ENCODE data around the gene PRSS33. TPM values are rescaled to one million over a fixed set of nuclear protein-coding genes. Genes with fewer than 3 reads are reported as not detected.

The PRSS33 gene
- total RNA-seq, 1 experiment from 2014 or later: not detected

GRCh38 chr16:2821487-2822157 lies 34.3 kb upstream of the PRSS33 start:
- DNase-seq (ENCODE audit: low read depth): no peak

GRCh38 chr16:2820836-2821486 lies 33.6 kb upstream of the PRSS33 start:
- no peak for DNase-seq (ENCODE audit: low read depth)

- no peak for DNase-seq (ENCODE audit: low read depth)
Measured at GRCh38 chr16:2819939-2820835, 32.8 kb upstream of the PRSS33 start.

GRCh38 chr16:2819179-2819938 lies 32.0 kb upstream of the PRSS33 start:
- no peak for DNase-seq (ENCODE audit: low read depth)

- DNase-seq (ENCODE audit: low read depth): no peak
Measured at GRCh38 chr16:2818272-2818876, 31.0 kb upstream of the PRSS33 start.

GRCh38 chr16:2817340-2818271 lies 30.2 kb upstream of the PRSS33 start:
- DNase-seq (ENCODE audit: low read depth): no peak

- DNase-seq (ENCODE audit: low read depth): no peak
Measured at GRCh38 chr16:2816751-2817339, 29.5 kb upstream of the PRSS33 start, which contains the start of gene PRSS21. Gene PRSS21 (plus strand): TSS chr16:2817237. CDS start chr16:2817269, 32 bp downstream.

GRCh38 chr16:2815299-2815771 lies 28.0 kb upstream of the PRSS33 start:
- no peak for DNase-seq (ENCODE audit: low read depth)

GRCh38 chr16:2814551-2815298 lies 27.4 kb upstream of the PRSS33 start:
- no peak for DNase-seq (ENCODE audit: low read depth)

GRCh38 chr16:2813771-2814221 lies 26.4 kb upstream of the PRSS33 start:
- DNase-seq (ENCODE audit: low read depth): no peak

GRCh38 chr16:2811703-2812471 lies 24.5 kb upstream of the PRSS33 start:
- no peak for DNase-seq (ENCODE audit: low read depth)

- no peak for DNase-seq (ENCODE audit: low read depth)
Measured at GRCh38 chr16:2810651-2811050, 23.3 kb upstream of the PRSS33 start.

- DNase-seq (ENCODE audit: low read depth): no peak
Measured at GRCh38 chr16:2809149-2809760, 21.9 kb upstream of the PRSS33 start.

- no peak for DNase-seq (ENCODE audit: low read depth)
Measured at GRCh38 chr16:2808181-2808580, 20.8 kb upstream of the PRSS33 start.

GRCh38 chr16:2806286-2806685 lies 18.9 kb upstream of the PRSS33 start:
- no peak for DNase-seq (ENCODE audit: low read depth)

- no peak for DNase-seq (ENCODE audit: low read depth)
Measured at GRCh38 chr16:2804728-2805127, 17.4 kb upstream of the PRSS33 start.

GRCh38 chr16:2803545-2804195 lies 16.3 kb upstream of the PRSS33 start:
- DNase-seq (ENCODE audit: low read depth): no peak
